ENCODE data around the gene GLIS2. TPM values are rescaled to one million over a fixed set of nuclear protein-coding genes. Genes with fewer than 3 reads are reported as not detected.

Gene GLIS2
- total RNA-seq, 1 experiment from 2014 or later, result 18.2 TPM

DNA sequence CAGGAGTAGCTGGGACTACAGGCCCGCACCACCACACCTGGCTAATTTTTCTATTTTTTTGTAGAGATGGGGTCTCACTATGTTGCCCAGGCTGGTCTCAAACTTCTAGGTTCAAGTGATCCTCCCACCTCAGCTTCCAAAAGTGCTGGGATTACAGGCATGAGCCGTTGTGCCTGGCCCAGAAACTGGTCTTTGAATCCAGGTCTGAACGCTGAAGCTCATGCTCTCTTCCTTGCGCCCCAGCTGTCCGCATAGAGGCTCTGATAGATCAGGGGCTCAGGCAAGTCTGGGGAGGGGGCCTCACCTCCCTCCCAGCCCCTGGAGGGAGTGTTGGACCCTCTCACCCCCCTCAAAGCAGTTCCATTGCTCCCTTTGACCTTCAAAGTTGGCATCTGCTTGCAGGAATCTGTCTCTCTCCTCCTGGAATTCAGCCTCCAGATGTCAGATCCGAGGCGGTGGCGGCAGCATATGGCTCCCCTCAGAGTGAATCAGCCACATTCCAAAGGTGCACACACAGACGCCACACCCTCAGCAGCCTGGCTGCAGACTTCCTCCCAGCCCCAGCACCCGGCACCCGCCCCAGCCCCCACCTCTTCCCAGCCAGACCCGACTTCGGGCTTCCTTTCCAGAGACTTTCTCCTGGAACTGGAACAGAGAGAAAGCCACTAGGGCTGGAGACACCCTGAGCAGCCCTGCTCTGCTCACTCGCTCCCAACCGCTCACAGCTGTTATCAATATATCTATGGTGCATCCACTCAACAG lies 16.9 kb upstream of the GLIS2 start (continued):
- TF ChIP-seq, protein P1, sequence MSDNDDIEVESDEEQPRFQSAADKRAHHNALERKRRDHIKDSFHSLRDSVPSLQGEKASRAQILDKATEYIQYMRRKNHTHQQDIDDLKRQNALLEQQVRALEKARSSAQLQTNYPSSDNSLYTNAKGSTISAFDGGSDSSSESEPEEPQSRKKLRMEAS (IDR thresholded peaks at IDR 0.05), result peak; percentile 80
- TF ChIP-seq TCF7L2 (IDR thresholded peaks at IDR 0.05; ENCODE audit: borderline replicate concordance, extremely low read depth, insufficient read depth, insufficient read length) (peak; percentile 50), ATF3 (IDR thresholded peaks at IDR 0.05) (no peak)

- ATAC-seq (no peak), DNase-seq (ENCODE audit: low read depth, low spot score) (no peak)
- POLR2A ChIA-PET, result interaction anchor here (1.4 kb wide), 1 partner anchor 8 kb away, joined by 3 read pairs; no protein-coding TSS in a partner anchor
- peaks cover 32 to 51% of the 10 kb centered on the region in 2 experiments for H3K4me1 ChIP-seq (ENCODE audit: control insufficient read depth in 1 of 2, insufficient read depth in 2 of 2, low read length in 2 of 2)
- no peaks in the 10 kb centered on the region for H3K79me2 ChIP-seq (ENCODE audit: insufficient read depth, low read length)
- no peak overlapping the region for H3K9ac ChIP-seq (ENCODE audit: low read length)
- CTCF ChIA-PET, result interaction anchor here (5.2 kb wide), 1 partner anchor 9 kb away, joined by 40 read pairs; no protein-coding TSS in a partner anchor
- H3K9me3 ChIP-seq (ENCODE audit: control insufficient read depth in 1 of 2, insufficient read depth in 1 of 2, low read depth in 1 of 2, low read length in 2 of 2), result no peaks in the 10 kb centered on the region
- TF ChIP-seq EGR1 (IDR thresholded peaks at IDR 0.05; ENCODE audit: low read depth), result no peak
- TF ChIP-seq, protein P2, sequence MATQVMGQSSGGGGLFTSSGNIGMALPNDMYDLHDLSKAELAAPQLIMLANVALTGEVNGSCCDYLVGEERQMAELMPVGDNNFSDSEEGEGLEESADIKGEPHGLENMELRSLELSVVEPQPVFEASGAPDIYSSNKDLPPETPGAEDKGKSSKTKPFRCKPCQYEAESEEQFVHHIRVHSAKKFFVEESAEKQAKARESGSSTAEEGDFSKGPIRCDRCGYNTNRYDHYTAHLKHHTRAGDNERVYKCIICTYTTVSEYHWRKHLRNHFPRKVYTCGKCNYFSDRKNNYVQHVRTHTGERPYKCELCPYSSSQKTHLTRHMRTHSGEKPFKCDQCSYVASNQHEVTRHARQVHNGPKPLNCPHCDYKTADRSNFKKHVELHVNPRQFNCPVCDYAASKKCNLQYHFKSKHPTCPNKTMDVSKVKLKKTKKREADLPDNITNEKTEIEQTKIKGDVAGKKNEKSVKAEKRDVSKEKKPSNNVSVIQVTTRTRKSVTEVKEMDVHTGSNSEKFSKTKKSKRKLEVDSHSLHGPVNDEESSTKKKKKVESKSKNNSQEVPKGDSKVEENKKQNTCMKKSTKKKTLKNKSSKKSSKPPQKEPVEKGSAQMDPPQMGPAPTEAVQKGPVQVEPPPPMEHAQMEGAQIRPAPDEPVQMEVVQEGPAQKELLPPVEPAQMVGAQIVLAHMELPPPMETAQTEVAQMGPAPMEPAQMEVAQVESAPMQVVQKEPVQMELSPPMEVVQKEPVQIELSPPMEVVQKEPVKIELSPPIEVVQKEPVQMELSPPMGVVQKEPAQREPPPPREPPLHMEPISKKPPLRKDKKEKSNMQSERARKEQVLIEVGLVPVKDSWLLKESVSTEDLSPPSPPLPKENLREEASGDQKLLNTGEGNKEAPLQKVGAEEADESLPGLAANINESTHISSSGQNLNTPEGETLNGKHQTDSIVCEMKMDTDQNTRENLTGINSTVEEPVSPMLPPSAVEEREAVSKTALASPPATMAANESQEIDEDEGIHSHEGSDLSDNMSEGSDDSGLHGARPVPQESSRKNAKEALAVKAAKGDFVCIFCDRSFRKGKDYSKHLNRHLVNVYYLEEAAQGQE (IDR thresholded peaks at IDR 0.05; ENCODE audit: low read depth), result no peak
- TF ChIP-seq SRF (IDR thresholded peaks at IDR 0.05; ENCODE audit: low read depth), result no peak
- TF ChIP-seq ATF3 (IDR thresholded peaks at IDR 0.05), result no peak
- TF ChIP-seq FOSL1 (IDR thresholded peaks at IDR 0.05; ENCODE audit: low read depth), result no peak
- no peak for TF ChIP-seq YY1 (IDR thresholded peaks at IDR 0.05; ENCODE audit: extremely low read depth, insufficient replicate concordance, low read depth, low read length)
- no peak for TF ChIP-seq EZH2phosphoT487 (IDR thresholded peaks at IDR 0.05; ENCODE audit: borderline replicate concordance)
- TF ChIP-seq, protein P3, sequence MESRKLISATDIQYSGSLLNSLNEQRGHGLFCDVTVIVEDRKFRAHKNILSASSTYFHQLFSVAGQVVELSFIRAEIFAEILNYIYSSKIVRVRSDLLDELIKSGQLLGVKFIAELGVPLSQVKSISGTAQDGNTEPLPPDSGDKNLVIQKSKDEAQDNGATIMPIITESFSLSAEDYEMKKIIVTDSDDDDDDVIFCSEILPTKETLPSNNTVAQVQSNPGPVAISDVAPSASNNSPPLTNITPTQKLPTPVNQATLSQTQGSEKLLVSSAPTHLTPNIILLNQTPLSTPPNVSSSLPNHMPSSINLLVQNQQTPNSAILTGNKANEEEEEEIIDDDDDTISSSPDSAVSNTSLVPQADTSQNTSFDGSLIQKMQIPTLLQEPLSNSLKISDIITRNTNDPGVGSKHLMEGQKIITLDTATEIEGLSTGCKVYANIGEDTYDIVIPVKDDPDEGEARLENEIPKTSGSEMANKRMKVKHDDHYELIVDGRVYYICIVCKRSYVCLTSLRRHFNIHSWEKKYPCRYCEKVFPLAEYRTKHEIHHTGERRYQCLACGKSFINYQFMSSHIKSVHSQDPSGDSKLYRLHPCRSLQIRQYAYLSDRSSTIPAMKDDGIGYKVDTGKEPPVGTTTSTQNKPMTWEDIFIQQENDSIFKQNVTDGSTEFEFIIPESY (IDR thresholded peaks at IDR 0.05; ENCODE audit: extremely low read depth, insufficient replicate concordance, low read length), result no peak
- TF ChIP-seq, protein P1 (IDR thresholded peaks at IDR 0.05), result no peak
- no peak for TF ChIP-seq CEBPB (IDR thresholded peaks at IDR 0.05; ENCODE audit: low read depth)
- no peak for TF ChIP-seq SP1 (IDR thresholded peaks at IDR 0.05; ENCODE audit: low read depth)
- TF ChIP-seq JUND (IDR thresholded peaks at IDR 0.05), result no peak
- TF ChIP-seq POLR2AphosphoS5 (IDR thresholded peaks at IDR 0.05; ENCODE audit: low read depth, low read length), result no peak
- TF ChIP-seq EZH2 (IDR thresholded peaks at IDR 0.05), result no peak
- TF ChIP-seq TCF7L2 (IDR thresholded peaks at IDR 0.05; ENCODE audit: borderline replicate concordance, extremely low read depth, insufficient read depth, insufficient read length), result no peak
- H3K27me3 ChIP-seq (ENCODE audit: insufficient read depth, low read length), result no peaks in the 10 kb centered on the region
- no peaks in the 10 kb centered on the region for H3K9me2 ChIP-seq (ENCODE audit: insufficient read depth)
- peak overlapping the region; percentile 84; the same call in 1 of the 2 replicates for H3K4me2 ChIP-seq (ENCODE audit: low read length)
- RAD21 ChIA-PET (ENCODE audit: low non-redundant PET in 1 of 2, low total read pairs in 2 of 2, uncharacterized antibody in 2 of 2, unreplicated experiment in 2 of 2), result no interaction called here
- BruUV-seq (replicated peaks), result no TSS peak
- no peaks in the 10 kb centered on the region for H3K36me3 ChIP-seq (ENCODE audit: control insufficient read depth in 1 of 2, insufficient read depth in 2 of 2, low read length in 2 of 2)
- H4K20me1 ChIP-seq (ENCODE audit: insufficient read depth), result no peaks in the 10 kb centered on the region
- no peak overlapping the region for H2AFZ ChIP-seq (ENCODE audit: low read depth, low read length, poor library complexity, severe bottlenecking)
- H3K27ac ChIP-seq (ENCODE audit: low read depth, low read length), result peak overlapping the region; percentile 99
- intact Hi-C loops (cut with micrococcal nuclease), result no loop called here
- H3K4me3 ChIP-seq (replicated peaks in 1 of 2; ENCODE audit: low read depth in 1 of 2, low read length in 2 of 2), result no peak overlapping the region
Measured at GRCh38 chr16:4301177-4301576, 14.7 kb upstream of the GLIS2 start.
